HFF-Myc (cell line): ENCODE results near the gene TRAPPC10.

Experiments
- DNase-seq: peaks from one replicate; pipeline ENCODE4 v3.0.0-alpha.2; 2011; ENCODE audit warnings: low read depth; ENCODE audit errors: extremely low read depth
- H3K4me3 ChIP-seq: replicated peaks from 2 replicates; pipeline ENCODE4 v1.5.1; 2011; ENCODE audit warnings: low read depth, mild to moderate bottlenecking, control low read depth, low read length
- TF ChIP-seq, protein P1 (sequence below): IDR thresholded peaks from 2 replicates; pipeline ENCODE4 v1.5.1; 2012; ENCODE audit warnings: mild to moderate bottlenecking, low read depth, low read length, control low read depth; ENCODE audit errors: missing control alignments

TRAPPC10 gene

DNA sequence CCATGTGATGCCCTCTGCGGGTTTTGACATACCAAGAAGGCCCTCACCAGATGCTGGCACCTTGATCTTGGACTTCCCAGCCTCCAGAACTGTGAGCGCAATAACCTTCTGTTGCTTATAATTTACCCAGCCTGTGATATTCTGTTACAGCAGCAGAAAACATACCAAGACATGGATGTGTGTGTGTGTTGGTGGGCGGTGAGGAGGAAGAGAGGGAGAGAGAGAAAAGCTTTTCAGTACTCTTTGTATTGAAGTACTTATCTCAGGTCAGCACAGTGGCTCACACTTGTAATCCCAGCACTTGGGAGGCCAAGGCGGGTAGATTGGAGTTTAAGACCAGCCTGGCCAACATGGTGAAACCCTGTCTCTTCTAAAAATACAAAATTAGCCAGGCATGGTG is 23.1 kb downstream of the TRAPPC10 start:
- TF ChIP-seq, protein P1, sequence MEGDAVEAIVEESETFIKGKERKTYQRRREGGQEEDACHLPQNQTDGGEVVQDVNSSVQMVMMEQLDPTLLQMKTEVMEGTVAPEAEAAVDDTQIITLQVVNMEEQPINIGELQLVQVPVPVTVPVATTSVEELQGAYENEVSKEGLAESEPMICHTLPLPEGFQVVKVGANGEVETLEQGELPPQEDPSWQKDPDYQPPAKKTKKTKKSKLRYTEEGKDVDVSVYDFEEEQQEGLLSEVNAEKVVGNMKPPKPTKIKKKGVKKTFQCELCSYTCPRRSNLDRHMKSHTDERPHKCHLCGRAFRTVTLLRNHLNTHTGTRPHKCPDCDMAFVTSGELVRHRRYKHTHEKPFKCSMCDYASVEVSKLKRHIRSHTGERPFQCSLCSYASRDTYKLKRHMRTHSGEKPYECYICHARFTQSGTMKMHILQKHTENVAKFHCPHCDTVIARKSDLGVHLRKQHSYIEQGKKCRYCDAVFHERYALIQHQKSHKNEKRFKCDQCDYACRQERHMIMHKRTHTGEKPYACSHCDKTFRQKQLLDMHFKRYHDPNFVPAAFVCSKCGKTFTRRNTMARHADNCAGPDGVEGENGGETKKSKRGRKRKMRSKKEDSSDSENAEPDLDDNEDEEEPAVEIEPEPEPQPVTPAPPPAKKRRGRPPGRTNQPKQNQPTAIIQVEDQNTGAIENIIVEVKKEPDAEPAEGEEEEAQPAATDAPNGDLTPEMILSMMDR = no peak
- no peak overlapping the region for H3K4me3 ChIP-seq
- DNase-seq = no peak

DNA sequence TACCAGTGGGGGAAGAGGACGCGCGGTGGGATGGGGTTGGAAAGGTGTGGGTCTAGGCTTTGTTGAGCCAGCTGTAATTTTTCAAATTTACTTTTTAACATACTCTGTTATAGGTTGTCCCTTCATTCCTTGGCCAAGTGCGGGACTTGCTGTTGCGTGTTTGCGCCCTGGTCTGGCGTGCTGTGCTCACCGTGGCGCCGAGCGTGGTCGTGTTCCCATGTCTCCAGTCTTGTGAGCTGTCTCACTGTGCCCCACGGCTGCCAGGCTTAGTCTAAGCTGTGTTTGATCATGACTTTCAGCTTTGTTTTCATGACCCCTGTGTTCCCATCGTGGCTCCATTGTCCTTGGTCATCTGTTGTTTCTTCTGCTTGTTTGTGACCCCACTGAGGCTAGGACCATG is 26.0 kb downstream of the TRAPPC10 start:
- TF ChIP-seq, protein P1 = no peak
- DNase-seq = no peak

DNA sequence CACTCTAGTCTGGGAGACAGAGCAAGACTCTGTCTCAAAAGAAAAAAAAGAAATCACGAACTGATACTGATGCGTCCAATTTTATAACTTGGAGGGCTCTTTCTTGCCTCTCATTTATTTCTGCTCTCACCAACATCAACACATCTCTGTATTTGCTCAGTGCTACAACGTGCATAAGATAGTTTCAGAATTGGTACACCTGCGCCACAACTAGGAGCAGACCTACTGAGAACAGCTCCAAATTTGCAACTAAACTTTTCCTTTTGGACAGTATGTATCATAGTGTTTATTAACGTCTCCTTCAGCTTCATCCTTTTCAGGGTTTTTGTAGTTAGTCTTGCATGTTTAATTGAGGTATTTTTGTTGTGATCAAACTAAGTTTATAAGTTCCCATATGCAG is 27.7 kb downstream of the TRAPPC10 start:
- TF ChIP-seq, protein P1 = no peak
- no peak overlapping the region for H3K4me3 ChIP-seq

More for the DNA sequence above, 26.0 kb downstream of the TRAPPC10 start:
- H3K4me3 ChIP-seq = no peak overlapping the region

GRCh38 chr21:44043613-44044012 is 31.5 kb downstream of the TRAPPC10 start:
- H3K4me3 ChIP-seq = no peak overlapping the region
- TF ChIP-seq, protein P1 = no peak
- no peak for DNase-seq

More for the DNA sequence above, 27.7 kb downstream of the TRAPPC10 start:
- DNase-seq = no peak

DNA sequence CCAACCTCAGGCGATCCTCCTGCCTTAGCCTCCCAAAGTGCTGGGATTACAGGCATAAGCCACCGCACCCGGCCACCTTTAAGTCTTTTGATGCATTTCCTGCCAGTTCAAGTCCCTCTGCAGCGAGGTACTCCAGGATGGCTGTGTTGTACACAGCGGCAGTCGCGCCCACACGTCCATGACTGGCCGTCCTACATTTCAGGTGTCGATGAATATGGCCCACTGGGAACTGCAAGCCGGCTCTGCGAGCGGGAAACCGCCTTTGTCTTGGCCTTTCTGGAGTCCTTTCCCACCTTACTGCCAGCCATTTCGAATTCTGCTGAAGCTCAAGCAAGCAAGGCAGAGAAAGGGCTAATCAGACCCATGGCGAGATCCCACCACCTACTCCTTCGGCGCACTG is 34.6 kb downstream of the TRAPPC10 start:
- DNase-seq = no peak
- no peak overlapping the region for H3K4me3 ChIP-seq
- TF ChIP-seq, protein P1 = no peak

GRCh38 chr21:44047996-44048560 is 36.0 kb downstream of the TRAPPC10 start:
- no peak overlapping the region for H3K4me3 ChIP-seq
- TF ChIP-seq, protein P1 = no peak
- DNase-seq = no peak

- TF ChIP-seq, protein P1 = no peak
Observed at GRCh38 chr21:44049182-44049581, 37.1 kb downstream of the TRAPPC10 start.

More at GRCh38 chr21:44049182-44049581, 37.1 kb downstream of the TRAPPC10 start:
- H3K4me3 ChIP-seq = no peak overlapping the region
- no peak for DNase-seq
